Measurements from ENCODE around the gene CACNG1. TPM values are rescaled to one million over a fixed set of nuclear protein-coding genes. Genes with fewer than 3 reads are reported as not detected.
"Not testable (repeated sequence)": the region's sequence is repeated elsewhere in the genome, so short reads cannot be mapped to it uniquely, and the experiment has no call there.

CACNG1 gene
- total RNA-seq, 1 experiment from 2014 or later = not detected

DNA sequence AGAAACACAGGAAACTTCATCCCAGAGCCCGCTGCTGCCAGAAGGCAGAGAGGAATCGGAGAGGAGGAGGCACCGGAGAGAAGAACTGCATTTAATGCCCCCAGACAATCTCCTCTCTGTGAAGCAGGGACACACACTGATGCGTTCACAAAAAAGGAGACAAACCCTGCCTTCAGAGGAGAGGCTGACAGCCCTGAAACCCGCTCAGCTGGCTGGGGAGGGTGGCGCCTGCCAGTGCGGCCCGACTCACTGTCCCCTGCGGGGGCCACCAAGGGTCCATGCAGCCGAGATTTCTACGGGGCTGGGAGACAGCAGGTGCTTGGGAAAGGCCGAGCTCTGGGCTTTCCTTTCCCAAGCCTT is 21.9 kb upstream of the CACNG1 start:
- in situ Hi-C loops (cut with HindIII; ENCODE audit: low sequenced_read_pairs) = no loop called here
- DNase-seq (ENCODE audit: low spot score) = no peak

DNA sequence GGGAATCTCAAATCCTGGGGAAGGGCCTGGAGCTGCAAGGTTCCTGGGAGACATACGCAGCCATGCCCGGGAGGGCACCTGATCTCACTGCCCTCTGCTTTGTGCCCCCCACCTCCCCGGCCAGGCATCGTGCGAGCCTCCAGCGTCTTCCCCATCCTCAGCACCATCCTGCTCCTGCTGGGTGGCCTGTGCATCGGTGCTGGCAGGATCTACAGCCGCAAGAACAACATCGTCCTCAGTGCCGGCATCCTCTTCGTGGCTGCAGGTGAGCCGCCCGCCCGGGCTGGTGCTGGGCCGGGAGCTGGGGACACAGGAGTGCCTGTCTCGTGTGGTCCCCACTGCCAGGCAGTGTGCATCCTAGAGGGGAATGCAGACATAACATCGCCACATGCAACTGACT is 19.6 kb upstream of the CACNG1 start:
- in situ Hi-C loops (cut with HindIII; ENCODE audit: low sequenced_read_pairs) = no loop called here
- DNase-seq (ENCODE audit: low spot score) = no peak

DNA sequence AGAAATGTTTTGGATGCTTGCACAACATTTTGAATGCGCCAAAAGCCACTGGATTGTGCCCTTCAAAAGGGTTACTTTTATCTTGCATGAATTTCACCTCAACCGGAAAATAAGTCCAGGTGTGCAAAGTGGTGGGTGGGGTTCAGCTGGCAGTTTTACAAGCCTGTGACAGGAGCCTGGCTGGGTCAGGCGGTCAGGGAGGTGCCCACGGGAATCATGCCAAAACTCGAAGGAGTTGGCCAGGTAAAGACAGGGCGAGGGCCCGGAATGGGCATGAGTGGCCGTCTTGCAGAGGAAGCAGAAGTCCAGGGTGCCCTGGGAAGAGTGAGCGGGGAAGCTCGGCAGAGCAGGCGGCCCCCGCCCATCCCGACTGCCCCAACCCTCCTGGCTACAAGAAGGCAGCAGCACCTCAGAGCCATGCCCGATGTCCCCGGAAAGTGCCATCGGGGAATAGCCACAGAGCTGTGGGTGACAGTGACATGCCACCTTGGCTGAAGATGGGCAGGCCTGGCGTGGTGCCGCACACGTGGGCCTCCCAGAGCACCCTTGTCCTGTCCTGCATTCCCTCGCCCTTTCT is 19.1 kb upstream of the CACNG1 start:
- DNase-seq (ENCODE audit: low spot score) = no peak
- in situ Hi-C loops (cut with HindIII; ENCODE audit: low sequenced_read_pairs) = no loop called here

DNA sequence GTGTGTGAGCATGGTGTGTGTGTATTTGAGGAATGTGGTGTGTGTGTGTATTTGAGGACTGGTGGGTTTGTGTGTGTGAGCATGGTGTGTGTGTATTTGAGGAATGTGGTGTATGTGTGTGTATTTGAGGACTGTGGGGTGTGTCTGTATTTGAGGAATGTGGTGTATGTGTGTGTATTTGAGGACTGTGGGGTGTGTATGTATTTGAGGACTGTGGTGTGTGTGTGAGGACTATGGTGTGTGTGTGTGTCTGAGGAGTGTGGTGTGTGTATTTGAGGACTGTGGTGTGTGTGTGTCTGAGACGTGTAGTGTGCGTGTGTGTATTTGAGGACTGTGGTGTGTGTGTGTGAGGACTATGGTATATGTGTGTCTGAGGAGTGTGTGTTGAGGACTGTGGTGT is 18.0 kb upstream of the CACNG1 start:
- in situ Hi-C loops (cut with HindIII; ENCODE audit: low sequenced_read_pairs) = no loop called here
- DNase-seq (ENCODE audit: low spot score) = no peak

DNA sequence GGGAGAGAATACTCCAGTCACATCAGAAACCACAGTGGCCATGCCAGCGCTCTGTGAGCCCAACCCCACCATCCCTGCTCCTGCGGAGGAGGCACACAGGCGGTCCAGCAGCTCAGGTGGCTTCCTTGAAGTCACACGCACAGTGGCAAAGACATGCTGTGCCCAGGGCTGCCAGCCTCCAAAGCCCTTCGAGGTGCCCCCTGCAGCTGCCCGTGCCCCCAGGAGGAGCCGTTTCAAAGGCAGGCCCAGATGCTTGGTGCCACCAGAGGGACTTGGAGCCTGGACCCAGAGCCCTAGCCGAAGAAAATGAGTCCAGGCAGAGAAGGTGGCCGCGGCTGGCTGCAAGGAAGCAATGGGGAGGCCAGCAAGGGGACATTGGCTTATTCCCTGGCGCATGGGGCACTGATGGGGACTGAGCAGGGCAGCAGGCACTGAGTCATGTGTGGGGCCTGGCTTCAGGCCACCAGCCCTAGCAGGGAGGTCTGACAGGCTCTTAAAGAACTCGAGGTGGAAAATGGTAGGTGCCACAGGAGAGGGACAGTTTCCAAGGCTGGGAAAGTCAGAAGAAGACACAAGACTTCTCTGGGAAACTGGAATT is 17.2 kb upstream of the CACNG1 start:
- in situ Hi-C loops (cut with HindIII; ENCODE audit: low sequenced_read_pairs) = no loop called here

DNA sequence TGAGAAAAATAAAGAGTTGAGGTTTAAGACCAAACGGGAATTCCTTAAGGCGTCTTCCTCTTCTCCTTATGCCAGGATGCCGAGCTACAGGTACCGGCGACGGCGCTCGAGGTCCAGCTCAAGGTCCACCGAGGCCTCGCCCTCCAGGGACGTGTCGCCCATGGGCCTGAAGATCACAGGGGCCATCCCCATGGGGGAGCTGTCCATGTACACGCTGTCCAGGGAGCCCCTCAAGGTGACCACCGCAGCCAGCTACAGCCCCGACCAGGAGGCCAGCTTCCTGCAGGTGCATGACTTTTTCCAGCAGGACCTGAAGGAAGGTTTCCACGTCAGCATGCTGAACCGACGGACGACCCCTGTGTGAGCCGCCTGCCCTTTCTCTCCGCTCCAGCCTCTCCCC is 13.7 kb upstream of the CACNG1 start:
- no peak for DNase-seq (ENCODE audit: low spot score)
- in situ Hi-C loops (cut with HindIII; ENCODE audit: low sequenced_read_pairs) = no loop called here

More for the DNA sequence above, 17.2 kb upstream of the CACNG1 start:
- no peak for DNase-seq (ENCODE audit: low spot score)

GRCh38 chr17:67032382-67032781 is 12.0 kb upstream of the CACNG1 start:
- no peak for DNase-seq (ENCODE audit: low spot score)
- in situ Hi-C loops (cut with HindIII; ENCODE audit: low sequenced_read_pairs) = no loop called here

DNA sequence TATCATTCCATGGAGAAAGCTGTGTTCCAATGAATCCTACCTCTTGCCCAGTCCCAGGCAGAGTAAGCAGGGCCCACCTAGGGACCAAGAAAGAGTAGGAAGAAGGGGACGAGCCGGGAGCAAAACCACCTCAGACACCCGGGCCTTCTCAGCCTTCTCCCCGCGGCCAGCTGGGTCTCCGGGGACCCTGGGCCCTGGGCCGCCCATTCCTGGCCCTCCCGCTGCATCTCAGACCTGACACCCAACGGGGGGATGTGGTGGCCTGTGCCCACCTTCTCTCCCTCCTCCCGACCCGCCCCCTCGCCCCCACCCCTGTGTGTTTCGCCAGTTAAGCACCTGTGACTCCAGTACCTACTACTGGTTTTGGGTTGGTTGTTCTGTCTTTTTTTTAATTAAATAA is 11.4 kb upstream of the CACNG1 start:
- no peak for DNase-seq (ENCODE audit: low spot score)
- in situ Hi-C loops (cut with HindIII; ENCODE audit: low sequenced_read_pairs) = no loop called here

DNA sequence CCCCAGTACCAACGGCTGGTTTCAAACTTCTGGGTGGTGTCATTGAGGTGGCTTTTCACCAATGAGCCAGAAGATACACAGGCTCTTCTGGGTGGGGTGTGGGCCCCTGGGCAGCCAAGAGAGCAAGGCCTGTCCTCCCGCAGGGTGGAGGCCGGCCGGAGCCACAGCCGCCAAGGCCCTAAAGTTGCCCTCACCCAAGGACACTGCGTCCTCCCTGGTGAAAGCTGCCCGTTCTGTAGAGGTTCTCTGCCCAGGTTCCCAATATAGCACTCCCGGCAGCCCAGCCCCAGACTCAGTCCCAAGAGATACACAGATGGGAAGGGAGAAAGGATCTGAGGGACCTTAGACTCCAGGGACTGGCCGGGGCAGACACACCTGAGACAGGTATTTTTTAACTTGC is 10.7 kb upstream of the CACNG1 start:
- in situ Hi-C loops (cut with HindIII; ENCODE audit: low sequenced_read_pairs) = no loop called here
- no peak for DNase-seq (ENCODE audit: low spot score)

GRCh38 chr17:67035131-67036083 is 8.9 kb upstream of the CACNG1 start:
- in situ Hi-C loops (cut with HindIII; ENCODE audit: low sequenced_read_pairs) = no loop called here

DNA sequence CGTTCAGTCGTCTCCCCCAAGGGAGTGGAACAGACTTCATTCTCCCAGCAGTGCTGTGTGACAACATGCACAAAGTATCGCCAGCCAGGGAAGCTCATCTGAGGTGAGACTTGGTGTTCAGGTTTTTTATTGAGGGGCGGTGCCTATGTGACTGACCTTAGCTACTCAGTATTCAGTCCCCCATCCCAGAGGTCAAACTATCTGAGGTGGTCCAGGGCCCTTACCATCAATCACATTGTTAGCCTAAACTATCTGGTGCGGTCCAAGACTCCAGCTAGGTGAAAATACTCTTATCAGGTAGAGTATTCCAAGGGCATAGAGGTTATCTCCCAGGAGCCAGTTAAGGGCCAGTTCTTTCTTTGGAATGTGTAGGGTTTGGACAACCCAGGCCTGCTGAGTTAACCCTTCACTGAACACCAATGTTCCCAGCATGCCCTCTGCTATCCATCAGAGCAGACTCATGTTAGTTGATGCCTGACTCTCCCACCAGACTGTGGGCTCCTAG is 5.4 kb upstream of the CACNG1 start:
- DNase-seq (ENCODE audit: low spot score) = no peak
- in situ Hi-C loops (cut with HindIII; ENCODE audit: low sequenced_read_pairs) = no loop called here

More at GRCh38 chr17:67035131-67036083, 8.9 kb upstream of the CACNG1 start:
- no peak for DNase-seq (ENCODE audit: low spot score)

DNA sequence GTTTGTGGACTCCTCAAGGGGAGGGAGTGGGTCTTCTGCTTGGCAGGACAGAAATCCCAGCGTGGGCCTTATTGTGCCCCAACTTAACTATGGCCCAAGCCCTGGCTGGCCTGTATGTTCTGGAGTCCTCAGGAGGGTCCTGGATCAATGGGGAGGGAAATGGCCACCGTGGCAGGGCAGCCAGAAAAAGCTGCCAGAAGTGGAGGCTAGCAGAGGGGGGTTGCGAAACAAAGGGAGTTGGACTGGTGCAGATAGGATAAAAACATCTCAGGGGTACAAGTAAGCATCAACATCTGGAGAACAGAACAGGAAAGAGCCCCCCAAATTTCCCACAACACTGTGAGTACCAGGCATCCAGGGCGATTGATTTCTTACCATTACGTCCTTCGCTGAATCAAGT is 3.7 kb upstream of the CACNG1 start:
- in situ Hi-C loops (cut with HindIII; ENCODE audit: low sequenced_read_pairs) = no loop called here
- no peak for DNase-seq (ENCODE audit: low spot score)

DNA sequence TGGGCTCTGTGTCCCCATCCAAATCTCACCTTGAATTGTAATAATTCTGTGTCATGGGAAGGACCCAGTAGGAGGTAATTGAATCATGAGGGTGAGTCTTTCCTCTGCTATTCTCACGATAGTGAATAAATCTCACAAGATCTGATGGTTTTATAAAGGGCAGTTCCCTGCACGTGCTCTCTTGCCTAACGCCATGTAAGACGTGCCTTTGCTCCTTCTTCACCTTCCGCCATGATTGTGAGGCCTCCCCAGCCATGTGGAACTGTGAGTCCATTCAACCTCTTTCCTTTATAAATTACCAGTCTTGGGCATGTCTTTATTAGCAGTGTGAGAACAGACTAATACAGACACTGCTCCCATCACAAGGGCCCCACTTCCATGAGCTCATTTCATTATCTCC is 3.2 kb upstream of the CACNG1 start:
- in situ Hi-C loops (cut with HindIII; ENCODE audit: low sequenced_read_pairs); DNase-seq (ENCODE audit: low spot score): not testable (repeated sequence)

GRCh38 chr17:67041531-67041930 is 2.8 kb upstream of the CACNG1 start:
- no peak for DNase-seq (ENCODE audit: low spot score)
- in situ Hi-C loops (cut with HindIII; ENCODE audit: low sequenced_read_pairs) = no loop called here

GRCh38 chr17:67041941-67042899 is 2.1 kb upstream of the CACNG1 start:
- DNase-seq (ENCODE audit: low spot score) = no peak
- in situ Hi-C loops (cut with HindIII; ENCODE audit: low sequenced_read_pairs) = no loop called here

GRCh38 chr17:67043283-67043682 is 1.1 kb upstream of the CACNG1 start:
- no peak for DNase-seq (ENCODE audit: low spot score)
- in situ Hi-C loops (cut with HindIII; ENCODE audit: low sequenced_read_pairs) = no loop called here

- DNase-seq (ENCODE audit: low spot score) = no peak
- in situ Hi-C loops (cut with HindIII; ENCODE audit: low sequenced_read_pairs) = no loop called here
Observed at GRCh38 chr17:67044940-67045339, 586 bp downstream of the CACNG1 start.

- in situ Hi-C loops (cut with HindIII; ENCODE audit: low sequenced_read_pairs) = no loop called here
- no peak for DNase-seq (ENCODE audit: low spot score)
Observed at GRCh38 chr17:67046398-67046797, 2.0 kb downstream of the CACNG1 start.

- DNase-seq (ENCODE audit: low spot score) = no peak
Observed at GRCh38 chr17:67047382-67047781, 3.0 kb downstream of the CACNG1 start.

More at GRCh38 chr17:67047382-67047781, 3.0 kb downstream of the CACNG1 start:
- in situ Hi-C loops (cut with HindIII; ENCODE audit: low sequenced_read_pairs) = no loop called here
